Retinal pigment epithelial cell (primary cell): ENCODE measurements around the gene SEC14L5.
A peak's percentile ranks its signal among the peaks of the same experiment; 100 is the strongest.
"Not testable (repeated sequence)": the region's sequence is repeated elsewhere in the genome, so short reads cannot be mapped to it uniquely, and the experiment has no call there.

Experiments used
- DNase-seq: peaks from one replicate; pipeline ENCODE4 v3.0.0-alpha.2; 2010; ENCODE audit warnings: low read depth
- H3K4me3 ChIP-seq: 2 replicates; pipeline ENCODE4 v1.5.1; 2011; ENCODE audit warnings: mild to moderate bottlenecking, low read length, control low read depth, moderate library complexity
- CTCF ChIP-seq: conservative IDR thresholded peaks from 2 replicates; pipeline ENCODE4 v1.5.1; 2011; ENCODE audit warnings: low read depth, low read length, control low read depth, inconsistent platforms

Gene SEC14L5

GRCh38 chr16:4944333-4945281, 13.5 kb upstream of the SEC14L5 start:
- H3K4me3 ChIP-seq: no peak overlapping the region
- DNase-seq: peak; percentile 98
- no peak for TF ChIP-seq CTCF

GRCh38 chr16:4945560-4946502, 12.3 kb upstream of the SEC14L5 start:
- no peak for DNase-seq
- no peak overlapping the region for H3K4me3 ChIP-seq
- TF ChIP-seq CTCF: no peak

GRCh38 chr16:4946917-4947316, 11.2 kb upstream of the SEC14L5 start:
- no peak for DNase-seq
- no peak for TF ChIP-seq CTCF
- no peak overlapping the region for H3K4me3 ChIP-seq

GRCh38 chr16:4947722-4948503, 10.2 kb upstream of the SEC14L5 start:
- DNase-seq: peak; percentile 77
- TF ChIP-seq CTCF: no peak
- no peak overlapping the region for H3K4me3 ChIP-seq

GRCh38 chr16:4948903-4949766, 9.0 kb upstream of the SEC14L5 start:
- DNase-seq: no peak
- TF ChIP-seq CTCF: no peak
- no peak overlapping the region for H3K4me3 ChIP-seq

GRCh38 chr16:4949986-4950385, 8.1 kb upstream of the SEC14L5 start:
- DNase-seq: no peak
- TF ChIP-seq CTCF: no peak
- no peak overlapping the region for H3K4me3 ChIP-seq

GRCh38 chr16:4951583-4951982, 6.5 kb upstream of the SEC14L5 start:
- not testable (repeated sequence) for DNase-seq, H3K4me3 ChIP-seq
